Mammary epithelial cell (primary cell): ENCODE data around the gene SCAMP4.

Experiments used
- EZH2 ChIP-seq: IDR thresholded peaks from 2 replicates; pipeline ENCODE4 v1.6.1; 2012; ENCODE audit warnings: low read length, inconsistent platforms, borderline replicate concordance
- TF ChIP-seq, protein P1 (sequence below), 2 donors: IDR thresholded peaks in 1 of 2; conservative IDR thresholded peaks in 1 of 2; 2 replicates each; pipeline ENCODE4 v1.5.1; 2011 to 2012; ENCODE audit warnings: inconsistent platforms in 2 of 2, low read length in 2 of 2, mild to moderate bottlenecking in 2 of 2, control low read depth in 1 of 2, low read depth in 1 of 2; ENCODE audit not compliant: insufficient read depth in 1 of 2; ENCODE audit errors: extremely low read depth in 1 of 2

DNA sequence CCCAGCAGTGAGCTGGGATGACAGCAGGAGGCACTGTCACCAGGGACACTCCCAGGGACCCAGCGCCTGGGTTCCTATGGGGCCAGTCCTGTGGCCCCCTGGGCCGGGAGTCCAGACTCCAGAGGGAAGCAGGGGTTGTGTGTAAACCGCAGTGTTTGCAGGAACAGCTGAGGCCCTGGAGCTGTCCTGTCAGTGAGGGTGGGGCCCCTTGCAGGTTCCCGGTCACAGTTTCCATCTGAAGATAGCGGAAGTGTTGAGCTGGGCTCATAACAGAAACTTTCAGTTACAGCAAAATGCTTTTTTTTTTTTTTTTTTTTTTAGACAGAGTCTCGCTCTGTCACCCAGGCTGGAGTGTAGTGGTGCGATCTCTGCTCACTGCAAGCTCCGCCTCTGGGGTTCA, 18.1 kb downstream of the SCAMP4 start:
- TF ChIP-seq, protein P1, sequence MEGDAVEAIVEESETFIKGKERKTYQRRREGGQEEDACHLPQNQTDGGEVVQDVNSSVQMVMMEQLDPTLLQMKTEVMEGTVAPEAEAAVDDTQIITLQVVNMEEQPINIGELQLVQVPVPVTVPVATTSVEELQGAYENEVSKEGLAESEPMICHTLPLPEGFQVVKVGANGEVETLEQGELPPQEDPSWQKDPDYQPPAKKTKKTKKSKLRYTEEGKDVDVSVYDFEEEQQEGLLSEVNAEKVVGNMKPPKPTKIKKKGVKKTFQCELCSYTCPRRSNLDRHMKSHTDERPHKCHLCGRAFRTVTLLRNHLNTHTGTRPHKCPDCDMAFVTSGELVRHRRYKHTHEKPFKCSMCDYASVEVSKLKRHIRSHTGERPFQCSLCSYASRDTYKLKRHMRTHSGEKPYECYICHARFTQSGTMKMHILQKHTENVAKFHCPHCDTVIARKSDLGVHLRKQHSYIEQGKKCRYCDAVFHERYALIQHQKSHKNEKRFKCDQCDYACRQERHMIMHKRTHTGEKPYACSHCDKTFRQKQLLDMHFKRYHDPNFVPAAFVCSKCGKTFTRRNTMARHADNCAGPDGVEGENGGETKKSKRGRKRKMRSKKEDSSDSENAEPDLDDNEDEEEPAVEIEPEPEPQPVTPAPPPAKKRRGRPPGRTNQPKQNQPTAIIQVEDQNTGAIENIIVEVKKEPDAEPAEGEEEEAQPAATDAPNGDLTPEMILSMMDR (conservative IDR thresholded peaks at IDR 0.05 in 1 of 2, IDR thresholded peaks at IDR 0.05 in 1 of 2; ENCODE audit: extremely low read depth in 1 of 2, insufficient read depth in 1 of 2, low read depth in 1 of 2, low read length in 2 of 2) = no peak
- no peak for TF ChIP-seq EZH2
